GM23338 (cell line): Measurements from ENCODE around the gene TAMM41. TPM values are rescaled to one million over a fixed set of nuclear protein-coding genes. Genes with fewer than 3 reads are reported as not detected.

Experiments
- ATAC-seq: fragments of 200-7000 bp; cut with Tn5 transposase; 3 replicates; pipeline ENCODE4 v1.9.1; 2020
- DNase-seq: peaks from one replicate; pipeline ENCODE4 v3.0.0-alpha.2; 2015; ENCODE audit warnings: low spot score
- H2AFZ ChIP-seq: fragments of 200-600 bp; sonication (generic); 2 replicates; pipeline ENCODE4 v1.8.0; 2016; ENCODE audit warnings: antibody characterized with exemption, mild to moderate bottlenecking, moderate library complexity
- H3F3A ChIP-seq: fragments of 200-600 bp; sonication (generic); replicated peaks from 2 replicates; pipeline ENCODE4 v1.8.0; 2017; ENCODE audit warnings: antibody characterized with exemption, mixed run types, low read depth
- H3K27ac ChIP-seq: fragments of 200-600 bp; sonication (generic); 2 replicates; pipeline ENCODE4 v1.6.1; 2016; ENCODE audit warnings: low read depth
- H3K27me3 ChIP-seq: fragments of 200-600 bp; sonication (generic); 2 replicates; pipeline ENCODE4 v1.8.0; 2016; ENCODE audit warnings: mild to moderate bottlenecking, mixed run types, moderate library complexity; ENCODE audit not compliant: insufficient read depth
- H3K36me3 ChIP-seq: fragments of 200-600 bp; sonication (generic); 2 replicates; pipeline ENCODE4 v1.8.0; 2016; ENCODE audit warnings: mild to moderate bottlenecking; ENCODE audit not compliant: insufficient read depth
- H3K4me1 ChIP-seq: fragments of 200-600 bp; sonication (generic); 2 replicates; pipeline ENCODE4 v1.8.0; 2016; ENCODE audit warnings: mild to moderate bottlenecking, moderate library complexity; ENCODE audit not compliant: insufficient read depth
- H3K4me2 ChIP-seq: fragments of 200-600 bp; sonication (generic); 2 replicates; pipeline ENCODE4 v1.7.1; 2017; ENCODE audit warnings: mixed run types
- H3K4me3 ChIP-seq: fragments of 200-600 bp; sonication (generic); 2 replicates; pipeline ENCODE4 v1.6.1; 2016; ENCODE audit warnings: mixed run types
- H3K79me2 ChIP-seq: fragments of 200-600 bp; sonication (generic); replicated peaks from 2 replicates; pipeline ENCODE4 v1.8.0; 2017; ENCODE audit warnings: mild to moderate bottlenecking; ENCODE audit not compliant: insufficient read depth
- H3K9me2 ChIP-seq: fragments of 200-600 bp; sonication (generic); 2 replicates; pipeline ENCODE4 v1.8.0; 2017; ENCODE audit not compliant: insufficient read depth
- H4K20me1 ChIP-seq: fragments of 200-600 bp; sonication (generic); replicated peaks from 2 replicates; pipeline ENCODE4 v1.8.0; 2017; ENCODE audit warnings: mild to moderate bottlenecking; ENCODE audit not compliant: insufficient read depth
- H3K27ac Mint-ChIP-seq: 2 replicates; pipeline ENCODE4 v1.8.0; 2020; ENCODE audit warnings: inconsistent platforms, mild to moderate bottlenecking, moderate library complexity, mixed read lengths
- H3K27me3 Mint-ChIP-seq: 3 replicates; pipeline ENCODE4 v1.8.0; 2022; ENCODE audit warnings: low read depth, mild to moderate bottlenecking, moderate library complexity, mixed read lengths, inconsistent platforms; ENCODE audit not compliant: insufficient read depth, poor library complexity
- H3K36me3 Mint-ChIP-seq: 3 replicates; pipeline ENCODE4 v1.8.0; 2021; ENCODE audit warnings: low read depth, mild to moderate bottlenecking, inconsistent platforms, moderate library complexity, mixed read lengths
- H3K4me1 Mint-ChIP-seq: 3 replicates; pipeline ENCODE4 v1.8.0; 2020; ENCODE audit warnings: mild to moderate bottlenecking, inconsistent platforms, mixed read lengths
- H3K4me3 Mint-ChIP-seq: 3 replicates; pipeline ENCODE4 v1.8.0; 2021; ENCODE audit warnings: moderate library complexity, mild to moderate bottlenecking, inconsistent platforms, mixed read lengths
- H3K9me3 Mint-ChIP-seq: 3 replicates; pipeline ENCODE4 v1.8.0; 2020; ENCODE audit warnings: moderate library complexity, mild to moderate bottlenecking, inconsistent platforms, mixed read lengths
- CREB1 ChIP-seq: fragments of 250-450 bp; sonication (Bioruptor Pico); IDR thresholded peaks from 2 replicates; pipeline ENCODE4 v1.5.0; 2020; ENCODE audit warnings: low read depth, mild to moderate bottlenecking, moderate library complexity
- EZH2 ChIP-seq: fragments of 200-600 bp; sonication (generic); IDR thresholded peaks from one replicate; pipeline ENCODE4 v1.8.0; 2017; ENCODE audit warnings: antibody characterized with exemption, mild to moderate bottlenecking, low read depth; ENCODE audit not compliant: unreplicated experiment
- EZH2phosphoT487 ChIP-seq: fragments of 200-600 bp; sonication (generic); IDR thresholded peaks from one replicate; pipeline ENCODE4 v1.8.1; 2018; ENCODE audit warnings: antibody characterized with exemption; ENCODE audit not compliant: unreplicated experiment
- JUNB ChIP-seq: IDR thresholded peaks from one replicate; pipeline ENCODE4 v1.6.1; 2016; ENCODE audit warnings: antibody characterized with exemption; ENCODE audit not compliant: unreplicated experiment
- POLR2AphosphoS5 ChIP-seq: IDR thresholded peaks from 2 replicates; pipeline ENCODE4 v1.6.1; 2016; ENCODE audit warnings: antibody characterized with exemption, low read depth
- REST ChIP-seq: IDR thresholded peaks from one replicate; pipeline ENCODE4 v1.6.1; 2018; ENCODE audit warnings: antibody characterized with exemption; ENCODE audit not compliant: unreplicated experiment
- STAT1 ChIP-seq: IDR thresholded peaks from one replicate; pipeline ENCODE4 v1.6.1; 2016; ENCODE audit warnings: antibody characterized with exemption; ENCODE audit not compliant: unreplicated experiment
- ZNF114 ChIP-seq: fragments of 250-450 bp; sonication (Bioruptor Pico); IDR thresholded peaks from 2 replicates; pipeline ENCODE4 v1.5.0; 2020; ENCODE audit warnings: mild to moderate bottlenecking, moderate library complexity
- ZNF331 ChIP-seq: fragments of 250-450 bp; sonication (Bioruptor Pico); IDR thresholded peaks from 2 replicates; pipeline ENCODE4 v1.5.0; 2020; ENCODE audit warnings: low read depth, mild to moderate bottlenecking, moderate library complexity
- ZNF462 ChIP-seq: fragments of 250-450 bp; sonication (Bioruptor Pico); IDR thresholded peaks from 2 replicates; pipeline ENCODE4 v1.5.0; 2020; ENCODE audit warnings: mild to moderate bottlenecking, moderate library complexity
- polyA plus RNA-seq: library from polyadenylated mRNA; unstranded; fragments of >200 nt; fragmentation: Nextera tagmentation; extraction: Ambion mirVana; gene quantifications from 2 replicates; pipeline ENCODE4 v1.2.1, GENCODE V29; 2016
- total RNA-seq: library from RNA; depleted of rRNA; stranded (reverse); fragments of >200 nt; shearing (Covaris generic); gene quantifications from 2 replicates; pipeline ENCODE4 v1.2.3, GENCODE V29; 2014
- TF ChIP-seq, protein P1 (sequence below): IDR thresholded peaks from 2 replicates; pipeline ENCODE4 v1.6.1; 2016; ENCODE audit warnings: antibody characterized with exemption
- TF ChIP-seq, protein P2 (sequence below), 2 experiments: fragments of 200-600 bp in 1 of 2; sonication (generic) in 1 of 2; conservative IDR thresholded peaks; 2 replicates each; pipeline versions ENCODE4 v1.5.1 to v1.6.1; 2016 to 2017; ENCODE audit warnings: antibody characterized with exemption in 2 of 2, low read depth in 2 of 2, mild to moderate bottlenecking in 2 of 2, moderate library complexity in 1 of 2

Gene TAMM41
- total and polyA plus RNA-seq, 2 experiments from 2014 or later = 8.9 to 19.2 TPM

DNA sequence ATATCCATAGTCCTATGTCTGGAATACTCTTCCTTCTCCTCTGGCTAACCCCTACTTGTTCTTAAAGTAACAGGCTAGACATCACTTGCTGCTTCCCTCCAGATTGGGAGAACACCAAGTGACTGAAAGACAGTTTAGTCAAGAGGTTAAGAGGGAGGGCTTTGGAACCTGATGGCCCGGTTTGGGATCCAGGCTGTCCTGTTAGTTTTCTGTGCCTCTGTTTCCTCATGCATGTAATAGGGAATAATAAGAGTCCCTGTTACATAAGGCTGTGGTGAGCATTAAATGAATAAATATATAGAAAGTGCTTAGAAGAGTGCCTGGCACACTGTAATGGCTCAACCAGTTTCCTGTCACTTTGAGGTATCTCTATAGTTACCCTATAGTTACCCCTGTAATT lies 66.3 kb downstream of the TAMM41 start:
- Histone ChIP-seq H3K36me3 (no peaks in the 10 kb centered on the region), H3K79me2 (no peaks in the 10 kb centered on the region), H3K9me2 (no peaks in the 10 kb centered on the region), H3K4me2 (no peak overlapping the region), H3K27me3 (no peaks in the 10 kb centered on the region), H3K27ac (no peak overlapping the region), H3F3A (no peaks in the 10 kb centered on the region), H4K20me1 (no peaks in the 10 kb centered on the region), H2AFZ (no peak overlapping the region), H3K4me3 (no peak overlapping the region), H3K4me1 (no peaks in the 10 kb centered on the region)
- no peak overlapping the region for H3K27ac Mint-ChIP-seq
- no peak for DNase-seq
- H3K36me3 Mint-ChIP-seq = peaks cover 9% of the 10 kb centered on the region
- peaks cover 10% of the 10 kb centered on the region for H3K27me3 Mint-ChIP-seq
- TF ChIP-seq POLR2AphosphoS5 = no peak
- no peak for TF ChIP-seq CREB1 (CRISPR knock-in tag)
- no peak for TF ChIP-seq EZH2phosphoT487
- TF ChIP-seq, protein P1, sequence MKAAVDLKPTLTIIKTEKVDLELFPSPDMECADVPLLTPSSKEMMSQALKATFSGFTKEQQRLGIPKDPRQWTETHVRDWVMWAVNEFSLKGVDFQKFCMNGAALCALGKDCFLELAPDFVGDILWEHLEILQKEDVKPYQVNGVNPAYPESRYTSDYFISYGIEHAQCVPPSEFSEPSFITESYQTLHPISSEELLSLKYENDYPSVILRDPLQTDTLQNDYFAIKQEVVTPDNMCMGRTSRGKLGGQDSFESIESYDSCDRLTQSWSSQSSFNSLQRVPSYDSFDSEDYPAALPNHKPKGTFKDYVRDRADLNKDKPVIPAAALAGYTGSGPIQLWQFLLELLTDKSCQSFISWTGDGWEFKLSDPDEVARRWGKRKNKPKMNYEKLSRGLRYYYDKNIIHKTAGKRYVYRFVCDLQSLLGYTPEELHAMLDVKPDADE = no peak
- TF ChIP-seq JUNB = no peak
- no peak for TF ChIP-seq REST
- no peak for TF ChIP-seq EZH2
- no peak for TF ChIP-seq ZNF114 (CRISPR knock-in tag)
- no peak for TF ChIP-seq STAT1
- TF ChIP-seq, protein P2, sequence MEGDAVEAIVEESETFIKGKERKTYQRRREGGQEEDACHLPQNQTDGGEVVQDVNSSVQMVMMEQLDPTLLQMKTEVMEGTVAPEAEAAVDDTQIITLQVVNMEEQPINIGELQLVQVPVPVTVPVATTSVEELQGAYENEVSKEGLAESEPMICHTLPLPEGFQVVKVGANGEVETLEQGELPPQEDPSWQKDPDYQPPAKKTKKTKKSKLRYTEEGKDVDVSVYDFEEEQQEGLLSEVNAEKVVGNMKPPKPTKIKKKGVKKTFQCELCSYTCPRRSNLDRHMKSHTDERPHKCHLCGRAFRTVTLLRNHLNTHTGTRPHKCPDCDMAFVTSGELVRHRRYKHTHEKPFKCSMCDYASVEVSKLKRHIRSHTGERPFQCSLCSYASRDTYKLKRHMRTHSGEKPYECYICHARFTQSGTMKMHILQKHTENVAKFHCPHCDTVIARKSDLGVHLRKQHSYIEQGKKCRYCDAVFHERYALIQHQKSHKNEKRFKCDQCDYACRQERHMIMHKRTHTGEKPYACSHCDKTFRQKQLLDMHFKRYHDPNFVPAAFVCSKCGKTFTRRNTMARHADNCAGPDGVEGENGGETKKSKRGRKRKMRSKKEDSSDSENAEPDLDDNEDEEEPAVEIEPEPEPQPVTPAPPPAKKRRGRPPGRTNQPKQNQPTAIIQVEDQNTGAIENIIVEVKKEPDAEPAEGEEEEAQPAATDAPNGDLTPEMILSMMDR (conservative IDR thresholded peaks at IDR 0.05; ENCODE audit: low read depth in 2 of 2) = no peak
- no peak for TF ChIP-seq ZNF462 (CRISPR knock-in tag)
- TF ChIP-seq ZNF331 (CRISPR knock-in tag) = no peak
- no peak for ATAC-seq
- H3K4me1 Mint-ChIP-seq = peaks cover 5% of the 10 kb centered on the region; the same call in 2 of the 3 replicates
- H3K4me3 Mint-ChIP-seq = no peak overlapping the region
- H3K9me3 Mint-ChIP-seq = no peaks in the 10 kb centered on the region
